Measurements from ENCODE around the gene STRA6.
"Not testable (repeated sequence)": the region's sequence is repeated elsewhere in the genome, so short reads cannot be mapped to it uniquely, and the experiment has no call there.

The STRA6 gene

DNA sequence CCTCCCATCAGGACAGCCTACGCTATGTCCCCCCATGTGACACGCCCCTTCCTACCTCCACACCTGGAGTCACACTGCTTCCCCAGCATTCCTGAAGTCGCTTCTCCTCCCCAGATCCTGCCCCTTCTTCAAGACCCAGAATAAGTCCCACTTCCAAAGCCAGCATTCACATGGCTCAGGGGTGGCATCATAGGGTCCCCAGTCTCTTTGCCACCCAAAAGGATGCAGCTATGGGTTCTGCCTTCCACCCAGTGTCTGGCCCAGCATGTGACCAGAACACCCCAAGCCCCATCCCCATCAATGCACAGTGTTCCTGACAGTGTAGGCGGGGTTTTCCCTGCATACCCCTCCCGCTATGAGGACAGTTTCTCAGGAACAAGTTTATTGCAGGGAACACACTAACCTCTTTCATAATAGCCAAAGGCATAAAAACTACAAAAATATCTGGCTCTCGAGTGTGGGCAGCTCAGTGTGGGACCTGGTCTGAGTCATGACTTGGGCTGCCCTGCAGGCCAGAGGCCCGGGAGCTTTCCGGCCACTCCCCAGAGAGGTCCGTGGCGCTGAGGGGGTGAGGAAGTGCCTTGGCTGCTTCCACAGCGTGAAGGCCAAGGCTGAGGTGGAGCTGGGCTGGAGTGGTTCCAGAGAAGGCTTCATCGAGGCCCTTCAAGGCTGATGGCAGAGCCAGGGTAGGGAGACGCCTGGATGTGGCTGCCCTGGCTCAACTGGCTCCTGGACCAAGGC lies 23.3 kb downstream of the STRA6 start:
- no peak for DNase-seq

DNA sequence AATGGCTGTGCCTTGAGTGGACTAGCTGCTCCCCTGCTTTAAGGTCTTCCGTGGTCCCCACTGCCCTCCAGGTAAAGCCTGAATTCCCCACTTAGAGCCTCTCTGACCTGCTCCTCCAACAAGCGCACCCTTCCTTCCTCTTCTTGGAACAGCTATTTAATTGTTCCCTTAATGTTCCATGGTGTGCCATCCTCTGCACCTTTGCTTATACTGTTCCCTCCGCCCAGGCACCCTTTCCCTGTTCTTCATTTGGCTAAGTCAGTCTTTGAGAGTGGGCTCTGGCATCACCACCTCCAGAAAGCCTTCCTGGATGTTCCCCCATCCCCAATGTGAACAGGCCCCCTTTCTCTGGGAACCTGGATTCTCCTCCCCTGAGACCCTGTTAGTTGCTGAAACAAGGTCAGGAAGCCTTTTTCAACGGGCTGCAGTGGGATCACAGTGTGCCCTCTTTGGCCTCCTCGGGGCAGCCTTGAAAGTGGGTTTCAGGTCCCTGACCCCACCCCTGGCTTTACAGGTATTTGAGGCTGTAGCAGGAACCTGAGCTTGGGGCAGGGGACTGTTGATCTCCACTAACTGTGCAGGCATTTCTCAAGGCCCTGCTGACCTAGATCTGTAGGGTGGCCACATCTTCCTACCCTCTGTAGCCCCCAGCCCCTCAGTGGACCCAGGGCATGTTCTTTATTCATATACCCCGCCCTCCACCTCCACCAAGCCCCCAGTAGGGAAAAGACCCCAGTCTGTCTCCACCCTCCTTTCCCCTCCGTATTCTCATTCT lies 24.1 kb downstream of the STRA6 start:
- DNase-seq, result no peak

DNA sequence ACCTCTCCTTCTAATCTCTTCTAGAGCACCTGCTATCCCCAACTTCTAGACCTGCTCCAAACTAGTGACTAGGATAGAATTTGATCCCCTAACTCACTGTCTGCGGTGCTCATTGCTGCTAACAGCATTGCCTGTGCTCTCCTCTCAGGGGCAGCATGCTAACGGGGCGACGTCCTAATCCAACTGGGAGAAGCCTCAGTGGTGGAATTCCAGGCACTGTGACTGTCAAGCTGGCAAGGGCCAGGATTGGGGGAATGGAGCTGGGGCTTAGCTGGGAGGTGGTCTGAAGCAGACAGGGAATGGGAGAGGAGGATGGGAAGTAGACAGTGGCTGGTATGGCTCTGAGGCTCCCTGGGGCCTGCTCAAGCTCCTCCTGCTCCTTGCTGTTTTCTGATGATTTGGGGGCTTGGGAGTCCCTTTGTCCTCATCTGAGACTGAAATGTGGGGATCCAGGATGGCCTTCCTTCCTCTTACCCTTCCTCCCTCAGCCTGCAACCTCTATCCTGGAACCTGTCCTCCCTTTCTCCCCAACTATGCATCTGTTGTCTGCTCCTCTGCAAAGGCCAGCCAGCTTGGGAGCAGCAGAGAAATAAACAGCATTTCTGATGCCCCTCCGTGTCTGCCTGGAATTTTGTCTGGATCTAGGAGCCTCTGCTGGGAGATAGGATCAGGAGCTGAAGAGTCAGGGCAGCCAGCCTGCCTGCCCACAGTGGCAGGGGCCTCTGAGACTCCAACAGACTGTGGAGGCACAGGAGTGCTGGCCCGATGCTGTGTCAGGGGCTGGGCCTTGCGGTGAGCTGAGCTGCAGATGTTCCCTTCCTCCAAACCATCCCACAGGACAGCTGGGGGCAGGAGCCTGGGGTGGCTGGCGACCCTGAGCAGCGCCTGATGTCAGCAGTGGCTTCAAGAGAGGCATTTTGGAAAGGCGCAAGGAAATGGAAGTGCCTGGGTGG lies 26.0 kb downstream of the STRA6 start:
- DNase-seq, result no peak

DNA sequence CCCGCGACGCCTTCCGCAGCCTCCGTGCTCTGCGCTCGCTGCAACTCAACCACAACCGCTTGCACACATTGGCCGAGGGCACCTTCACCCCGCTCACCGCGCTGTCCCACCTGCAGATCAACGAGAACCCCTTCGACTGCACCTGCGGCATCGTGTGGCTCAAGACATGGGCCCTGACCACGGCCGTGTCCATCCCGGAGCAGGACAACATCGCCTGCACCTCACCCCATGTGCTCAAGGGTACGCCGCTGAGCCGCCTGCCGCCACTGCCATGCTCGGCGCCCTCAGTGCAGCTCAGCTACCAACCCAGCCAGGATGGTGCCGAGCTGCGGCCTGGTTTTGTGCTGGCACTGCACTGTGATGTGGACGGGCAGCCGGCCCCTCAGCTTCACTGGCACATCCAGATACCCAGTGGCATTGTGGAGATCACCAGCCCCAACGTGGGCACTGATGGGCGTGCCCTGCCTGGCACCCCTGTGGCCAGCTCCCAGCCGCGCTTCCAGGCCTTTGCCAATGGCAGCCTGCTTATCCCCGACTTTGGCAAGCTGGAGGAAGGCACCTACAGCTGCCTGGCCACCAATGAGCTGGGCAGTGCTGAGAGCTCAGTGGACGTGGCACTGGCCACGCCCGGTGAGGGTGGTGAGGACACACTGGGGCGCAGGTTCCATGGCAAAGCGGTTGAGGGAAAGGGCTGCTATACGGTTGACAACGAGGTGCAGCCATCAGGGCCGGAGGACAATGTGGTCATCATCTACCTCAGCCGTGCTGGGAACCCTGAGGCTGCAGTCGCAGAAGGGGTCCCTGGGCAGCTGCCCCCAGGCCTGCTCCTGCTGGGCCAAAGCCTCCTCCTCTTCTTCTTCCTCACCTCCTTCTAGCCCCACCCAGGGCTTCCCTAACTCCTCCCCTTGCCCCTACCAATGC lies 27.1 kb downstream of the STRA6 start:
- no peak for DNase-seq

DNA sequence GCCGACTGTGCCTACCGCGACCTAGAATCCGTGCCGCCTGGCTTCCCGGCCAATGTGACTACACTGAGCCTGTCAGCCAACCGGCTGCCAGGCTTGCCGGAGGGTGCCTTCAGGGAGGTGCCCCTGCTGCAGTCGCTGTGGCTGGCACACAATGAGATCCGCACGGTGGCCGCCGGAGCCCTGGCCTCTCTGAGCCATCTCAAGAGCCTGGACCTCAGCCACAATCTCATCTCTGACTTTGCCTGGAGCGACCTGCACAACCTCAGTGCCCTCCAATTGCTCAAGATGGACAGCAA lies 27.7 kb downstream of the STRA6 start:
- DNase-seq, result no peak

DNA sequence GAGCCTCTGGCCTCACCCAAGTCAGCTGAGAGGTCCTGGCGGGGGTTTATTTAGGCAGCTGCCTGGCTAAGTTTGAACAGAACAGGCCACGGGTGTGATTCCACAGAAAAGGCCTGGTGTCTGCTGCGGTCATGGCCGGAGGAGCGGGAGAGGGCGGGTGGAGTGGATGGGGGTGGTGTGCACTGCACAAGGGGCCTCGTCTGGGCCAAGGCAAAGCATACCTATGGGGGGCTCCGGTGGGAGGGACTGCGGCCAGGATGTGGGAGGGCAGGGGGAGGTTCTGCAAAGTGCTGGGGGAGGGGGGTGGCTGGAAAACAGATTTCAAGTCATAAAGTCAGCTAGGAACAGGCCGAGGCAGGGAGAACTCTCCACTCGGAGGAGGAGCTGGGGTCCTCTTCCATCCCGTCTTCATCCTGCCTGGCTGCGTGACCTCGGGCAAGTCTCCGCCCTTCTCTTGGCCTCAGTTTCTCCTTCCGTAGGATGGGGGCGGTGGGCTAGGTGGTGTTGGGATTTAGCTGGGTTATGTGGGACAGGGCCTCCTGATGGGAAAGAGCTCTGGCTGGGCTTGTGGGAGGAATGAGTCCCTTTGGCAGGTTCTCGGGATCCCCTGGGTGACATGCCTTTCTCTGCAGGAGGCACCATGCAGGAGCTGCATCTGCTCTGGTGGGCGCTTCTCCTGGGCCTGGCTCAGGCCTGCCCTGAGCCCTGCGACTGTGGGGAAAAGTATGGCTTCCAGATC lies 28.2 kb downstream of the STRA6 start:
- DNase-seq, result no peak

DNA sequence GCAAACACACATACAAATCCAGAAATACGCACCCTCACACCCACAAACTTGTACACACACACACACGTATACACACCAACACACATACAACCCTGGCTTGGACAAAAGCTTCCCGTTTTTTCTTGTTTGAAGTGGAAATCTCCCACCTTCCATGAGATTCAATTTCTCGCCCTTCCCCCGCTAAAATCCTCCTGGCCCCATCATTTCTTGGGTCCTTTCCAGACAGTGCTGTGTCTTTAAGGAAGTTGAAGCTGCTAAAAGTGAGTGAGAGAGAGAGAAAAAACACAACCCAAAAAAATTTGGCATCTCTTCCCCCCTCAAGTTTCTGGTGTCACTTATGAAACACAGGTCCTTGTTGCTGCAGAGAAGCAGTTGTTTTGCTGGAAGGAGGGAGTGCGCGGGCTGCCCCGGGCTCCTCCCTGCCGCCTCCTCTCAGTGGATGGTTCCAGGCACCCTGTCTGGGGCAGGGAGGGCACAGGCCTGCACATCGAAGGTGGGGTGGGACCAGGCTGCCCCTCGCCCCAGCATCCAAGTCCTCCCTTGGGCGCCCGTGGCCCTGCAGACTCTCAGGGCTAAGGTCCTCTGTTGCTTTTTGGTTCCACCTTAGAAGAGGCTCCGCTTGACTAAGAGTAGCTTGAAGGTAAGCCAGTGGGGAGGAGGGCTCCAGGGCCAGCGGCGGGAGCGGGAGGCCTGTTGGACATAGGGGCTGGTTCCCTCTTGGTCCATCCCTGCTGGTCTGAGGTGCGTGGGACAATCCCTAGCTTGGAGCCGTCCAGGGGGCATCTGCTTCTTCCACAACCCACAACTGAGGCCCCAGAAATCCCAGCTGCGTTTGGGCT lies 29.0 kb downstream of the STRA6 start, which contains the start of gene ISLR:
TSS of gene ISLR (plus strand) at position 331 of the 839 bp plus-strand sequence. CDS start 1,149 bp downstream, outside the sequence.
- DNase-seq, result no peak

DNA sequence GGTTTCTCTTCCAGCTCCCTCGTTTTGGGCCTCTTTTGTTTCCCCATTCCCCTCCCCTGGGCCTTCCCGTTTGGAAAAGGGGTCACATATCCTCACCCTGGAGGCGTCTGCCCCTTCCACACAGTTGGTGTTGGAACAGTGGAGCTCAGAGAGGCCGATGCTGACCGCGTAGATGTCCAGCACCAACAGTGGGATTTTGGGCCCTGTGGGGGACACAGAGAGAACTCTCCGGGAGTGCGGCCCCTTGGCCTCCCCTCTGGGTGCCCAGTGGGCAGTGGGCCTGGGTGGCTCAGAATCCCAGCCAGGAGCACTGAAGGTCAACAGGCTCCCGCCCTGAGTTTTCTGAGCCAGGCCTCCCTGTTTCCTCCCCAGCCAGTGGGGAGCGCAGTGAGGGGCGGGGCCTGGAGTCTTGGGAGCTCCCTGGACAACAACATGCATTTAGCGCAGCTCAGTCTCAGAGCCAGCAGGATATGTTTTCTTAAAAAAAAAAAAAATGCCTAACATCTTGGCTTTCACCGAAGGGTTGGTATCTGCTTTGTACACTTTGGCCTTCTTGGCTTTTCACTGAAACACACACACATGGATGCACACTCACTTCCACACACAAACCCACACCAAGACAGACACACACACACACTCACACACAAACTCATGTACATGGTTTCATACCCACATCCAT lies 29.7 kb downstream of the STRA6 start:
- DNase-seq, result no peak

DNA sequence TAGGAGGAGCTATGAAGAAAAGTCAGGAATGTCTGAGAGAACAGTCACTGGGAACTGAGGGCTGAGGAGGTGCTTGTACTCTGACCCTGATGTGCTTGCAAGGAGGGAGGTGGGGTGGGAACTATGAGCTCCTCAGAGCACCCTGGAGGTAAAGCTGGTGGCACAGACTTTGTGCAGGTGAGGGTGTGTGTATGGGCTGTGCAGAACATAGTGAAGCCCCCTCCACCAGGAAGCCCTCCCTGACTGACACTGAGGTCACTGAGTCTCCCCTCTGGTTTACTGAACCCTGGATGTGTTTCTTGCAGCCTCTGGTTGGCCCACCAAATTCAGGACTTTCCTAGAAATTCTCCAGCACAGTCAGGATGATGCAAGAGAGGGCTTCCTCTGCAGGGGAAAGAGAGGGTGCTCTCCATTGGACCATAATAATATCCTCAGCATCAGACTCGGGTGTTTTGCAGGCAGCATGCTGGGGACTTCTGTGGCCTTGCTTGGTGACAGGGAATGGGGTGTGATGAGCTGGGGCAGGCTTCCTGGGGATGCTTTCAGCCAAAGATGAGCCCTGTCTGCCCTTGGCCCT lies 30.5 kb downstream of the STRA6 start:
- DNase-seq, result no peak

DNA sequence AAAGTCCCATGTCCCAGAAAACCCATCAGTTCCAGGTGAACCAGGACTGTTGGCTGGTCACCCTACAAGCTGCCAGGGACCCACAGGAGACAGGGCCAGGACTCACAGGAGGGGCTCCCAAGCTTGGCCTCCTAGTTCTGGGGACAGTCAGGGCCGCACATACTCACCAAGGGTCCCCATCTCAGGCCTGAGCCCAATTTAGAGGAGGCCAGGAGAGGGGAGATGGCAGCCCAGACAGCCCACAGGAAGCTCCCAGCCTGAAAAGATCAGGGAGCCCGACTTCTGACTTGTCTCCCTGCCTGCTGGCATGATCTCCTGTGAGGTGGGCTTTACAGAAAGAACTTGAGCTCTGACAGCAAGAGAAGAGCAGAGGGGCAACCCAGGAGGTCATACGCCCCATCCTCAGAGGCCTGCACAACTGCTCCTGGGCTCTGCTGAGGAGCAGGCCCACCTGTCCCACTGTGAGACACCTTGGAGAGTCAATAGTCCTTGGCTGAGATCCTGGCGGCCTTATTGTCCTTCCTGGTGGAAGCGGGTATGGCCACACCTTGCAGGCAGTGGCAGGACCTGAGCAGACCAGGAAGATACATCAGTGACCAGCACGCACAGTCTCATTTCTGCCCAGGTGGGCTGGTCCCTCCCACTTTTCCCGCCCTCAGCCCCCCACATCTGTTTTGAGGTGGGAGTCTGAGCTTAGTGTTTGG lies 31.6 kb downstream of the STRA6 start:
- DNase-seq, result no peak

DNA sequence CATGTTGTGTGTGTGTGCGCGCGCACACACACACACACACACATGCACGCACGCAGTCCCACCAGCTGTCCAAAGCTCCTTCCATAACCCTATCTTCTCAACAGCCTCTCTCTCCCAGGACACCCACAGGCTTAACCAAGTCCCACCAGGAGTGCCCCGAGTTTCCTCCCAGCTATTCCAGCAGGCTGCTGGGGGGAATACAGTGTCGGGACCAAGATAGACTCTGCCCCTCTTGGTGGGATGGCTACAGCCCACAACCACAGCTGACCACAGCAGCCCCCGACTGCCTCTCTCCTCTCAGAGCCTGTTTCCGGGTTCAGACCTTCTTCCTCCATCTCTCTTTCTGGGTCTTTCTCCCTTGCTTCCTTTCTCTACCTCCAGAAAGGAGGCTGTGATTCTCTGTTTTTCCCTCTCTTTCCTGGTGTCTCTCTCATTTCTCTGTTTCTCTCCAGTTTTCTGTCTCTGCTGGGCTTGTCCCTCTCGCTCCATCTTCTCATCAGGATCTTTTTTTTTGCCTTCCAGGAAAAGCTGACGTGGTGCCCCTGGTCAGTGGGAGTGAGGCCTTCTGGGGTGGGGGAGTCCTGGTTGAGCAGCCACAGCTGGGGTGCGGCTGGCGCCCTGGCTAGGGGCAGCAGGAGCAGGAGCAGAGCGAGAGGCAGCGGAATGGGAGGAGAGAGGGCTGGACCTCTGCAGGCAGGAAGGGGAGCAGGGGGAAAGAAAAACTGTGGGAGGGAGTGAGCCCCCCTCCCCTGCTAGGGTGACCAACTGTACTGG lies 32.3 kb downstream of the STRA6 start:
- DNase-seq, result no peak

DNA sequence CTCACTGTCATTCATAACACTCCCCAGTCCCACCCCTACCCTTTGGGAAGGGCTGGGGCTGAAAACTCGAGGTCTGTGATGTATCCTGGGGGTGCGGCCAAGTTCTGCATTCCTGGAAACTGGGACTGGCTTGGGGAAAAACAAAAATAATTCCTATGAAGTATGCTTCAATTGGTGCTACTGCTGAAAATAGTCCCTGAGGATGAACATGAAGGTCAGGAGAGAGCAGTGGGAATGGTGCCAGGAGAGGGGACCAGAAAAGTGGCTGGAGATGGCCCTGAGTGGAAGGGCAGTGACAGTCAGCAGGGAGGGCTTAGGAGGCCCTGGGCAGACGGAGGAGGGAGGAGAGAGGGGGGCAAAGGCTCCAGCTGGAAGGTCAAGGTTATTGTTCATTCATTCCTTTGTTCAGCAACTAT lies 33.9 kb downstream of the STRA6 start:
- no peak for DNase-seq

DNA sequence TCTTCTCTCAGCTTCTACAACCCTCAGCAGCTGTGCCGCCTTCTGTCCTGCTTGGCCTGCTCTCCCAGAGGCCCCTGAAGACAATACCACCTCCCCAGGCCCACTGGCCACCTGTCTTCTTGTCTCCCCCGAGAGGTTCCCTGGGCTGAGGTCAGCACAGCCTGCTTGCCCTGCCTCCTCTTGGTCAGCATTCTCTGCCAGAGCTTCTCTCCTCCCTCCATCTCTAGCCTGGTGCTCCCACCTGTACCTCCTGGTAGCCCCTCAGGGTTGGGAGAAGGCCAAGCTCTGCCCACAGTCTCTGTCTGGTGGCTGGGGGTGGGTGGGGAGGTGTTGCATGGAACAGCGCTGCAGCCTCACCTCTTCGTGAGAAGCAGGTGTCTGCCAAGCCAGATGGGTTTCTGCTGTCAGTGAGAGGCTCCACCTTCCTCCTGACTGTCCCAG lies 34.7 kb downstream of the STRA6 start:
- DNase-seq, result no peak

DNA sequence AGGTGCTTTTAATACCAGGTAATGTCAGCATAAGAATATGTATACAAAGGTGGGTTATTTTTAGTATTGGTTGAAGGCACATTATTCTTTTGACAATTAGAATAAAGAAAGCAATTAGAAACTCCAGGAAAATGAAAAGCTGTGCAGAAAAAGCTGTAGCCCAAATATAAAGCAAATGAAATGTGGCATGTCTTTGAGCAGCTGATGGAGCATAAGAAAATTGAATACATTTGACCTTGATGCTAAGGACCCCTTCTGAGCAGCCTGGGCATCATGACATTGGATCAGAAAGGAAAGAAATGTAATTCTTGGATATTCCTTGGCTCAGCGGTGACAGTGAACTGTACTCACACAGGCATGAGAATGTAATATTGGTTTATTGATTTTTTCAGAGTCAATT lies 37.1 kb downstream of the STRA6 start:
- no peak for DNase-seq

DNA sequence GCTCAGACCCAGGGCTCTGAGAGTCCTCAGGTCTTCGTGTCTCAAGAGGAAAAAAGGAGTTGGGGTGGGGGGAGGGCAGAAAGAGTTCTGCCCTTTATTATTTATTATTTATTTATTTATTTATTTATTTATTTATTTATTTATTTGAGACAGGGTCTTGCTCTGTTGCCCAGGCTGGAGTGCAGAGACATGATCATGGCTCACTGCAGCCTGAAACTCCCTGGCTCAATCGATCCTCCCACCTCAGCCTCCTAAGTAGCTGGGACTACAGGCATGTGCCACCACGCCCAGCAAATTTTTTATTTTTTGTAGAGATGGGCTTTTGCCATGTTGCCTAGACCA lies 40.4 kb downstream of the STRA6 start:
- DNase-seq, result not testable (repeated sequence)

DNA sequence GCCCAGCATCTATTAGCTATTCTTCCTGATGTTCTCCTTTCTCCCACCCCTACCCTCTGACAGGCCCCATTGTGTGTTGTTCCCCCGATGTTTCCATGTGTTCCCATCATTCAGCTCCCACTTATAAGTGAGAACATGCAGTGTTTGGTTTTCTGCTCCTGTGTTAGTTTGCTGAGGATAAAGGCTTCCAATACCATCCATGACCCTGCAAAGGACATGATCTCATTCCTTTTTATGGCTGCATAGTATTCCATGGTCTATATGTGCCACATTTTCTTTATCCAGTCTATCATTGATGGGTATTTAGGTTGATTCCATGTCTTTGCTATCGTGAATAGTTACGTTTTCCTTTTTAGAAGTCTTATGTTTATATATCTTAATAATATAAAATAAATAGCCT lies 42.2 kb downstream of the STRA6 start:
- not testable (repeated sequence) for DNase-seq

DNA sequence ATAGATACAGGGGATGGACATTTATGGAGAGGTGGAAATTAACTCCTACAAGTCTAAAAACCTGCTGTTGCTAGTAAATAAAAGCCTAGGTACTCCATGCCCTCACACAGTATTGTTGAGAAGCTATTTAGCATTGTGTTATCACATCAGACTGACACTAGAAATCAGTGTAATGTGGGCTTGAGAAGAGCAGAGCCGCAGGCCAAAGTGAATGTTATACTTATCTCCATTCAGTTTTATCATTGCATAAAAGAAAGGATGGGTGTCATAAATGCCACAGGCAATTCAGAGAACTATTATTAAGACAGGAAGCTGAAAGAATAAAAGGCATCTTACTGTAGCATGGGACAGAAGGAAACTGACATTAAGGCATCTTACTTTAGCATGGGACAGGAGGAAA lies 42.8 kb downstream of the STRA6 start:
- no peak for DNase-seq
